ENCODE measurements around the gene GPR21.
A peak's percentile ranks its signal among the peaks of the same experiment; 100 is the strongest.

GPR21 gene, protein sequence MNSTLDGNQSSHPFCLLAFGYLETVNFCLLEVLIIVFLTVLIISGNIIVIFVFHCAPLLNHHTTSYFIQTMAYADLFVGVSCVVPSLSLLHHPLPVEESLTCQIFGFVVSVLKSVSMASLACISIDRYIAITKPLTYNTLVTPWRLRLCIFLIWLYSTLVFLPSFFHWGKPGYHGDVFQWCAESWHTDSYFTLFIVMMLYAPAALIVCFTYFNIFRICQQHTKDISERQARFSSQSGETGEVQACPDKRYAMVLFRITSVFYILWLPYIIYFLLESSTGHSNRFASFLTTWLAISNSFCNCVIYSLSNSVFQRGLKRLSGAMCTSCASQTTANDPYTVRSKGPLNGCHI

DNA sequence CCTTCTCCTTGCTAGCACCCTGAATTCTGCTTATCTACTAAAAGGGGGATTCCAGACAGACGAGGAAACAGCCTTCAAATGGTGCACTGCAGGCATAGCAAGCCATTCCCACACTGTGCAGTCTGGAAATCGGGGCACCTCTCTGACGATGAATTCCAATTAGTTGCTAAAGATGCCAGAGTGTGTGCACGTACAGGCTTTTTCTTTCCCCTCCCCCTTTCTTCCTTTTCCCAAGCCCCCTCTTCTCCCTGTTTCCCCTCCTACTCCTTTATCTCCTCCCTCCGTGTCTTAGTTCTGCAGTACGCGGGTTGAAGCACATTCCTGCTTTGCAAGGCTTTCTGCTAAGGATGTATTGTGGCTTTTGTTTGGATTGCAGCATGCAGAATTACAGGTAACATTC, at the start of gene GPR21:
Gene GPR21 (plus strand): TSS at position 316 of the 400 bp plus-strand sequence. CDS start 900 bp downstream, outside the sequence.
- no peak for DNase-seq (ENCODE audit: low spot score)

- DNase-seq (ENCODE audit: low spot score), result no peak
These were observed 47.5 kb upstream of the GPR21 start for GRCh38 chr9:122986010-122986409.

DNA sequence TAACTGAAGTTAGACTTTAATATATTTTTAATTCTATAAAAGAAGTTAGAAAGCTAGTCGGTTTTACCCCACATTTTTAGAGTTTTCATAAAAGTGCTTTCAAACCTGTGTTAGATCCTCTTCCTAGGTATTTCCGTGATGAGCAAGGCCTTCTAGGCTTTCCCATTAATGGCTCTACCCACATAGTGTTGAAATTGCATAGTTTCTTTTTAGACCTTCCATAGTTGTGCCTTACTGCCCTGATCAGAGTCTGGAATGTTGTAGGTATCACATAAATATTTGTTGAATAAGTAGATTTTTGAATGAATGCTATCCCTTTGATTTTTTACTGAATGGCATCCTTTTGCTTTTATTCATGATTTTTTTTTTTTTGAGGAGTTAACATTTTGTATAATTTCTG, 45.3 kb upstream of the GPR21 start:
- DNase-seq (ENCODE audit: low spot score), result no peak

GRCh38 chr9:122988920-122989621, 44.4 kb upstream of the GPR21 start:
- DNase-seq (ENCODE audit: low spot score), result no peak

DNA sequence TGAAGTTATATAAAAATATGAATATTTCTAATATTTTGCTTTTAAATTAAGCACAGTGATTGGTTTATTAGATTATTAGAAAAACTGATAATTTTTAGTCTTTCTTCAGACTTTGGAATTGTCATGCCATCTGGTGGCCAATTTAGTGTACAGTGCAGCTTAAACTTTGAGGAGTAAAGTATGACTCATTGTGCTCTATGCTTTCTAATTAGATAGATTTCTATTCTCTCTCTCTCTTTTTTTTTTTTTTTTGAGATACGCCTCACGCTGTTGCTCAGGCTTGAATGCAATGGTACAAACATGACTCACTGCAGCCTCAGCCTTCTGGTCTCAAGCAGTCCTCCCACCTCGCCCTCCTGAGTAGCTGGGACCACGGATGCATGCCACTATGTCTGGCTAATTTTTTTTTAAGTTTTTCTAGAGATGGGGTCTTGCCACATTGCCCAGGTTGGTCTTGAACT, 42.1 kb upstream of the GPR21 start:
- DNase-seq (ENCODE audit: low spot score), result peak; percentile 52

GRCh38 chr9:122996586-122996985, 36.9 kb upstream of the GPR21 start:
- DNase-seq (ENCODE audit: low spot score), result no peak

DNA sequence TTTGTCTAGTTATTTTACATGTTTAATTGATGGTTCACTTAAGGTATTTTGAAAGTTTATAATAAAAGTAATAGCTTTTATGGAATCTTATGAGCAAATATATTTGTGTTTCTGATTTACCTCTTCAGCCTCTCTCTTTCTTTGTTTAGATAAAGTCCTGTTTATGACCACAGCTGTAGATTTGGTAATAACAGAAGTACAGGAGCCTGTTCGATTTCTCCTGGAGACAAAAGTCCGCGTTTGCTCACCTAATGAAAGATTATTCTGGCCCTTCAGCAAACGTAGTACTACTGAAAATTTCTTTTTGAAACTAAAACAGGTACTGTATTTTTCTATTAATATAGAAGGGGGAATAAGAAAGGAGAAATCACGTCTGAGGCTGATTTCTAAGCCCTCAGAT, 35.0 kb upstream of the GPR21 start:
- no peak for DNase-seq (ENCODE audit: low spot score)

- DNase-seq (ENCODE audit: low spot score), result no peak
These were observed 32.9 kb upstream of the GPR21 start for GRCh38 chr9:123000371-123001068.

DNA sequence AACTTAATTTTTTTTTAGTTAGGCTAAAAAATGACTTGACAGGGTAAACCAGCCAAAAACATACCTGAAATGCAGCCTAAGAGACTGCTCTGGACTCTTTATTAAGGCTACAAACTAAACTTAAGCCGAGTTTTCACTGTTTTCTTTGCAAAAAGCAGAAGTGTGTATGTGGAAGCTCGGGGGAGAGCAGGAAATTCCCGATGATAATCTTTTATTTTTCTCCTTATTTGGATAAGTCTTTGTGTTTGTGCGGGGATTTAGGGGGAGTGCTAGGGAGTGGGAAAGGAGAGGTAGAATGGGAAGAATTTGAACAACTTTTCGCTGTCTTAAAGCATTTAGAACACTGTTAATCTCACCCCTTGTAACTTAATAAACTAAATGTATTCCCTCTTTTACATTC, 30.7 kb upstream of the GPR21 start:
- no peak for DNase-seq (ENCODE audit: low spot score)

- no peak for DNase-seq (ENCODE audit: low spot score)
These were observed 30.0 kb upstream of the GPR21 start for GRCh38 chr9:123003466-123003865.

DNA sequence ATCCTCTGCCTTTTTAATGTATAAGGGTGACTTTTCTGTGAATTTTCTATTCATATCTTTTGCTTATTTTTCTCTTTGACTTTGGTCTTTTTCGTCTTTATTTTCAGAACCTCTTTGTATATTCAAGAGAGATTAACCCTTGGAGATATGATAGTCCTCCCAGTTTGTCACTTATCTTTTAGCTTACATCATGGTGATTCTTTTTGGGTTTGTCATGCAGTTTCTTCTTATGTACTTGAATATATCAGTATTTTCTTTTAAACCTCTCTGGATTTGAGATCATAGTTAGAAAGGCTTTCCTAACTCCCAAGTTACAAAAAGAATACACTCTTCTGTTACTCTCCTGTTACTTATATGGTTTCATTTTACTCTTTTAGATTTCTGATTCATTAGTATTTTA, 27.5 kb upstream of the GPR21 start:
- no peak for DNase-seq (ENCODE audit: low spot score)

GRCh38 chr9:123007269-123007668, 26.2 kb upstream of the GPR21 start:
- DNase-seq (ENCODE audit: low spot score), result no peak

- no peak for DNase-seq (ENCODE audit: low spot score)
These were observed 24.6 kb upstream of the GPR21 start for GRCh38 chr9:123008909-123009308.

GRCh38 chr9:123011380-123011779, 22.1 kb upstream of the GPR21 start:
- DNase-seq (ENCODE audit: low spot score), result no peak

DNA sequence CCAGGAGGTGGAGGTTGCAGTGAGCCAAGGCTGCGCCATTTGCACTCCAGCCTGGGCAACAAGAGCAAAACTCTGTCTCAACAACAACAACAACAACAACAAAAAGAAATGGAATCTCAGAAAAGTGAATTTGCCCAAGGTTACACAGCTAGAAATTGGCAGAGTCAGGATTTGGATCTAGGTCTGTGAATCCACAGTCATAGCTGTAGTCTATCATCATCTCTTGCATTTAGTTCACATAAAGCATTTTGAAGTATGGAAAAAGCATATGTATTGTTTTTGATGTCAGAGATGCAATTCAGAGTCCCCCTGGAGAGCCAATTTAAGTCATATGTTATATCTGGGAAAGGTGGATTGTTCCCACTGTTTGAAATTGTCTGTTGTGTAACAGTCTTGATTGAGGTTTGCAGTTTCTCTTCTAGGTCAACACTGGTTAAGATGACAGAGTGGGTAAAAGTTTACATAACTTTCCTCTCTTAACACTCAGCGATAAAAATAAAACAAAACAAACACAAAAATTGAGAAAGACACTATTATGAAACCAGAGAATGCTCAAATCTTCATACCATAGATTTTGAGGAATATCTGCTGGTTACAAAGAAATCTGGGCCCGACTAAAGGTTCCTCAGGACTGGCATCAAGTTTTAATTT, 21.5 kb upstream of the GPR21 start:
- no peak for DNase-seq (ENCODE audit: low spot score)

GRCh38 chr9:123016631-123017030, 16.8 kb upstream of the GPR21 start:
- no peak for DNase-seq (ENCODE audit: low spot score)

DNA sequence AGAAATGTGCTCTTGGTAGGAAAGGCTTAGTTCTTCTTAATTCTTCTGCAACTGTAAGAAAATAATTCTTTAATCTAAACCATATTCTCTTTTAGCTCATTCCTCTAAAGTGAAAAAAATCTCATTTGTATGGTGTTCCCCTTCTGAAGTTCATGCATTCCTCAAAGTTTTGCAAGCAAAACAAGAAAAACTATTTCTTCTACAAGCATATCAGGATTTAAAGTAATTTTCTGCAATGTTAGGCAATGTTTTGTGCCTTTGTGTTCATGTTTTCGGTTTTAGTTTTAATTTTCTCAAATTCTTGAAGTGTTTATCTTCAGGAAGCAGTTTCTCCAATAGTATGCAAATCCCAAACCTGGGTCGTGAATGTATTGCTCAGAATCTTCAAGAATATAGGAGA, 12.7 kb upstream of the GPR21 start:
- no peak for DNase-seq (ENCODE audit: low spot score)

DNA sequence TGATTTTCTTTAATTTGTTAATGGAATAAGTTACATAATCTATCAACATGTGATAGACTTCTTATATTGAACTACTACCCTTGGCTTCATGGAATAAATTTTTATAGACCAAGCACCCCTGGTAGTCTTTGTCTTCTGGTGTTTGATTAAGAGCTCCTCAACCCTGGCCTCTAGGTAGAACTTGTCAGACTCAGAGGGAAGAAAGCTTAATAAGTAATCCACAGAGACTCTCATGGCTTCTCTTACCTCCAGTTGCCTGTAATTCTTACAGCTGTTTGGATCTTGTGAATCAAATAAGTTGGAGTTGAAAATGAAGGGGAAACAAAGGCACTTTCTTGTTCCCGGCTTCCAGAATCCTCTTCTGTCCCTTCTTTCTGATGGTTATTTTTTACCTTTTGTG, 7.0 kb upstream of the GPR21 start:
- no peak for DNase-seq (ENCODE audit: low spot score)

DNA sequence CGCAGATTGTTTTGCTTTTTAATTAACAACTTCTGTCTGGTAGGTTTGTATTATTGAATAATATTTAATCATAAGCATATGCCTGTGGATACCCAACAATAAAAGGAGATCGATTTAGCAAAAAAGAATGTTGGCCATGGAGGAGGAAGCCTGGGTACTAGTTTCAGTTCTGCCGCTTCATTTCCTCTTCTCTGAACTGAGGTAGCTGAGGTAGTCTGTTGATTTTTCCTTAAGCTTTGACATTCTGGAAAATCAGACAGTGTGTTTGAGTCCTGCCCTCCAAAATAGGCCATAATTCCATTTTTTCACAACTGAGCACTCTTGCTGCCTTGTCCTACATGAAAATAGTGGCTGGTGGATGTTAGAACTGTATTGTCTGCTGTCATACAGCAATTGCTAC, 6.0 kb upstream of the GPR21 start:
- DNase-seq (ENCODE audit: low spot score), result no peak

DNA sequence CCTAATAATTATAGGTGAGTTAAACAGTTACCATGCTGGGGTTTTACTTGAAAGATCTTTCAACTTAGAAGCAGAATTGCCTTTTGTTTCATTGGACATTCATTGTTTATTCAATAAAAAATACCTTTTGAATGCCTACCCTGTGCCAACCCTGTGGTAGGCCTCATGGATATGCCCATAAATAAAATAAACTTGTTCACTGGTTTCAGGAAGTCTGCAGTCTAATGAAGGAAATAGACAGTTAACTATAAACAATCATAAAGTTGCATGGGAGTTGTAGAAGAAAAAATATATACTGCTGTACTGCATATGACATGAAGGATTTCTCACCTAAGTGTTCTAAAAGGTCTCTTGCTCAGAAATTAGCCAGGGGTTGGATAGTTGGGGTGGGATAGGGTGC, 5.3 kb upstream of the GPR21 start:
- no peak for DNase-seq (ENCODE audit: low spot score)

DNA sequence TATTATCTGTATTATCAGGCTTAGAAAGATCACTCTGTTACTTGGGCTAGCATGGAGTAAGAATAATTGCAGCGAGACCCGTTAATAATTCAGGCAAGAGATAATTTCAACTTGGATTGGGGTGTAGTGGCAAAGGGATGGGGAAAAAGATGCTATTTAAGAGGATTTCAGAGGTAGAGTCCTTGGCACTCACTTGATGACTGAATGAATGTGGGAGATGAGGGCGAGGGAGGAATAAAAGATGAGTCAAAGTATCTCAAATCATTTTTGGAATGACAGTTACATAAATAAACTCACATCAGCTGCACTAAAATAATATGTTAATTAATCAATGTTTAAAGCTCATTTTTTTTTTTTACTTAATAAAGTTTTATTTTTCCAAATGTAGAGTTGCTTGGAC, 4.5 kb upstream of the GPR21 start:
- DNase-seq (ENCODE audit: low spot score), result no peak

- no peak for DNase-seq (ENCODE audit: low spot score)
These were observed 1.5 kb upstream of the GPR21 start for GRCh38 chr9:123031963-123032362.
